Measurements from ENCODE around the gene LSM2. TPM values are rescaled to one million over a fixed set of nuclear protein-coding genes. Genes with fewer than 3 reads are reported as not detected.

LSM2 gene
- total and polyA plus RNA-seq, 2 donors from 2014 or later, result 41.6 to 70.6 TPM

DNA sequence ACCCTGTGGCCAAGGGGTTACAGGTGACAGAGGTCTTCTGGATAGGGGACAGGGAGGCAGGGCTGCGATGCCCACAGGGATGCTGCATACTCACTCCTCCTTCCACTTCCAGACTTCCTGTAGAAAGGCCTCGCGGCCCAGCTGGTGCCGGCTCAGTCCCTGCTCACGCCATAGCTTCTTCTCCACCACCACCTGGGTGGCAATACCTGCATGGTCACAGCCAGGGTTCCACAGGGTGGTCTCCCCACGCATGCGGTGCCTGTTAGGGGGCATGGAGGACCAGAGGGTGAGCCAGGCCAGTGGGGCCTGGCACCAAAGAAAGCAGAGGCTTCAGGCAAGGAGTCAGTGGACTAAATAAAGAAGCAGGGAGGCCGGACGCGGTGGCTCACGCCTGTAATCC lies 21.3 kb downstream of the LSM2 start:
- TF ChIP-seq, protein P1, sequence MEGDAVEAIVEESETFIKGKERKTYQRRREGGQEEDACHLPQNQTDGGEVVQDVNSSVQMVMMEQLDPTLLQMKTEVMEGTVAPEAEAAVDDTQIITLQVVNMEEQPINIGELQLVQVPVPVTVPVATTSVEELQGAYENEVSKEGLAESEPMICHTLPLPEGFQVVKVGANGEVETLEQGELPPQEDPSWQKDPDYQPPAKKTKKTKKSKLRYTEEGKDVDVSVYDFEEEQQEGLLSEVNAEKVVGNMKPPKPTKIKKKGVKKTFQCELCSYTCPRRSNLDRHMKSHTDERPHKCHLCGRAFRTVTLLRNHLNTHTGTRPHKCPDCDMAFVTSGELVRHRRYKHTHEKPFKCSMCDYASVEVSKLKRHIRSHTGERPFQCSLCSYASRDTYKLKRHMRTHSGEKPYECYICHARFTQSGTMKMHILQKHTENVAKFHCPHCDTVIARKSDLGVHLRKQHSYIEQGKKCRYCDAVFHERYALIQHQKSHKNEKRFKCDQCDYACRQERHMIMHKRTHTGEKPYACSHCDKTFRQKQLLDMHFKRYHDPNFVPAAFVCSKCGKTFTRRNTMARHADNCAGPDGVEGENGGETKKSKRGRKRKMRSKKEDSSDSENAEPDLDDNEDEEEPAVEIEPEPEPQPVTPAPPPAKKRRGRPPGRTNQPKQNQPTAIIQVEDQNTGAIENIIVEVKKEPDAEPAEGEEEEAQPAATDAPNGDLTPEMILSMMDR (IDR thresholded peaks at IDR 0.05; ENCODE audit: borderline replicate concordance, extremely low read depth, insufficient read depth), result no peak
- DNase-seq, result peak in 1 of 5 donors; percentile 51
- no peak overlapping the region for H3K9ac ChIP-seq (ENCODE audit: low read length in 3 of 3)
- H3K36me3 ChIP-seq (ENCODE audit: control insufficient read depth in 2 of 3, insufficient read depth in 3 of 3, low read length in 3 of 3), result peaks cover 0 to 18% (median 15%) of the 10 kb centered on the region in 3 donors
- no peak for FAIRE-seq
- H3K4me1 ChIP-seq (ENCODE audit: control insufficient read depth in 2 of 3, insufficient read depth in 2 of 3, low read depth in 1 of 3, low read length in 3 of 3), result no peaks in the 10 kb centered on the region
- intact Hi-C loops (cut with DNase I), result no loop called here
- no peak overlapping the region for H3K4me3 ChIP-seq (ENCODE audit: low read length in 3 of 3)
- no peaks in the 10 kb centered on the region for H3K27me3 ChIP-seq (ENCODE audit: control insufficient read depth, insufficient read depth, low read length)
- H3K27ac ChIP-seq (ENCODE audit: low read depth in 2 of 2, low read length in 2 of 2), result no peak overlapping the region
- H3K9me3 ChIP-seq (ENCODE audit: control insufficient read depth in 2 of 3, insufficient read depth in 1 of 3, low read length in 3 of 3), result no peaks in the 10 kb centered on the region

DNA sequence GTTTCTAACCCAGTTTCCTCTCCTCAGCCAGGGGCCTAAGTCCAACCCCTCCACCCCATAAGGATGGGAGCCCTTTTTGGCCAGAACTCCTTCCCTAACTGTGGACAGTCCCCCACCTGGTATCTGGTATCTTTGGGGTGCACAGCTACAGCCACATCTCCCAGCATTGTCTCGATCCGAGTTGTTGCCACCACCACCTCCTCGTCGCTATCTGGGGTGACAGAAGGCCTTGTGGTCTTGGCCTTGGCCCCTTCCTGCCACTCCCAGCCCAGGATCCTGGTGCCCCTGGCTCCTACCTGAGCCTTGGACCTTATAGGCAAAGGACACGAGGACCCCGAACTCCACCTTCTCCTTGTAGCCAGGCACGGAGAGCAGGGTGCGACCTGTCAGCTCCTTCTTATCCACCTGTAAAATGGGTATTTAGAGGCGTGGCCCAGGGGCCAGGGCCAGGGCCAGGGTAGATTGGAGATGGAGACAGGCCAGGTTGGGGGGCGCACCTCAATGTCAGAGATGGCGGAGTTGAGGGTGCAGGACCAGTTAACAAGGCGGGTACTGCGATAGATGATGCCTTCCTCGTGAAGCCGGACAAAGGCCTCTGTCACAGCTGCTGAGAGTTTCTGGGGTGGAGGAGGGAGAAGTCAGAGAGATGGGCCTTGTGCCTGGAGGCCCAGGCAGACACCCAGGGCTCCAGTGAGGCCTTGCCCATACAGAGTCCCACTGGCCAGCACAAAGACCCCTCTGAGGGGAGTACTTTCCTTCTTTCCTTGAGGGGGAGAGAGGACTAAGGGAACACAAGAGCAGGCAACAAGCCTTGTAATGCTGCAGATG lies 22.5 kb downstream of the LSM2 start:
- no peak overlapping the region for H3K27ac ChIP-seq (ENCODE audit: low read depth in 2 of 2, low read length in 2 of 2)
- intact Hi-C loops (cut with DNase I), result no loop called here
- TF ChIP-seq, protein P1 (IDR thresholded peaks at IDR 0.05; ENCODE audit: borderline replicate concordance, extremely low read depth, insufficient read depth), result no peak
- FAIRE-seq (no peak), DNase-seq (peak in 1 of 5 donors; percentile 54)
- no peak overlapping the region for H3K4me3 ChIP-seq (ENCODE audit: low read length in 3 of 3)
- no peaks in the 10 kb centered on the region for H3K27me3 ChIP-seq (ENCODE audit: control insufficient read depth, insufficient read depth, low read length)
- H3K4me1 ChIP-seq (ENCODE audit: control insufficient read depth in 2 of 3, insufficient read depth in 2 of 3, low read depth in 1 of 3, low read length in 3 of 3), result no peaks in the 10 kb centered on the region
- no peak overlapping the region for H3K9ac ChIP-seq (ENCODE audit: low read length in 3 of 3)
- peaks cover 0 to 18% (median 18%) of the 10 kb centered on the region in 3 donors for H3K36me3 ChIP-seq (ENCODE audit: control insufficient read depth in 2 of 3, insufficient read depth in 3 of 3, low read length in 3 of 3)
- H3K9me3 ChIP-seq (ENCODE audit: control insufficient read depth in 2 of 3, insufficient read depth in 1 of 3, low read length in 3 of 3), result no peaks in the 10 kb centered on the region

DNA sequence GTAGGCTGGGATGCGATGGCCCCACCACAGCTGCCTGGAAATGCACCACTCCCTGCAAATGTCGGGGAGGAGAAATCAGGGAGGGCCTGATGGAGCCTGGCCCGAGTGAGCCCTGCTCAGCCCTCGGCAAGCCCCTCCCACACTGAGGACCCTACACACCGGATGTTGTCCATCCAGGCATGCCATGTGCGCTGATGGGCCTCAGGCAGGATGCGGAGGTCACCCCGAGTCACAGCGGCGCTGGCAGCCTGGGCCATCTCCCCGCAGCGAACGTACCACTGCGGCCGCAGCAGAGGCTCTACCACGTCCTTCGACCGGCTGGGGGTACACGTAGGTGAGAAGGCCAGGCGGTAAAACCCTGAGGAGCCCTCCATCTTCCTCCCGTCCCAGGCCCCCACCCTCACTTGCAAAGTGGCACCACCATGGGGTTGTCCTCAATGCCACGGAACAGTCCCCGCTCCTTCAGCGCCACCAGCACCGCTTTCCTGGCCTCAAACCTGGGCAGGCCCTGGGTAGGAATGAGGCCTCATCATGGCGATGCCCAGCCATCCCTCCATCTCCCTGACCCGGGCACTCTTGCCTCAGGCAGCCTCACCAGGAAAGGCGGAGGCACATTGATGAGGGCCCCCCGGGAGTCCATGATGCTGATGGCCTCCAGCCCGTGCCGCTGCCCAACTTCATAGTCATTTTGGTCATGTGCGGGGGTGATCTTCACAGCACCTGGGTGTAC lies 24.5 kb downstream of the LSM2 start:
- H3K27me3 ChIP-seq (ENCODE audit: control insufficient read depth, insufficient read depth, low read length), result no peaks in the 10 kb centered on the region
- H3K4me1 ChIP-seq (ENCODE audit: control insufficient read depth in 2 of 3, insufficient read depth in 2 of 3, low read depth in 1 of 3, low read length in 3 of 3), result peaks cover 0 to 3% (median 0%) of the 10 kb centered on the region in 3 donors
- H3K9ac ChIP-seq (ENCODE audit: low read length in 3 of 3), result no peak overlapping the region
- H3K4me3 ChIP-seq (ENCODE audit: low read length in 3 of 3), result no peak overlapping the region
- H3K36me3 ChIP-seq (ENCODE audit: control insufficient read depth in 2 of 3, insufficient read depth in 3 of 3, low read length in 3 of 3), result peaks cover 0 to 18% (median 18%) of the 10 kb centered on the region in 3 donors
- FAIRE-seq (no peak), DNase-seq (peak in 1 of 5 donors; percentile 69)
- no peak overlapping the region for H3K27ac ChIP-seq (ENCODE audit: low read depth in 2 of 2, low read length in 2 of 2)
- no peaks in the 10 kb centered on the region for H3K9me3 ChIP-seq (ENCODE audit: control insufficient read depth in 2 of 3, insufficient read depth in 1 of 3, low read length in 3 of 3)
- TF ChIP-seq, protein P1 (IDR thresholded peaks at IDR 0.05; ENCODE audit: borderline replicate concordance, extremely low read depth, insufficient read depth), result no peak
- intact Hi-C loops (cut with DNase I), result no loop called here

All from kidney (tissue), 14 donors.